Stomach (tissue), 4 donors: ENCODE data around the gene SGMS1.

Experiments
- CTCF ChIP-seq, 7 experiments: fragments of 450-650 bp in 4 of 7; fragments of 200-600 bp in 3 of 7; sonication (generic) in 3 of 7; IDR thresholded peaks; one replicate each; pipeline ENCODE4 v1.5.1; 2016 to 2019; ENCODE audit warnings: antibody characterized with exemption in 7 of 7, control low read depth in 2 of 7, mild to moderate bottlenecking in 1 of 7
- EP300 ChIP-seq: sonication (generic); formaldehyde crosslinking; IDR thresholded peaks from one replicate; pipeline ENCODE4 v1.6.1; 2017; ENCODE audit warnings: antibody characterized with exemption
- POLR2A ChIP-seq, 4 donors: fragments of 450-650 bp; IDR thresholded peaks; one replicate each; pipeline ENCODE4 v1.6.1; 2016; ENCODE audit warnings: antibody characterized with exemption in 4 of 4, control low read depth in 2 of 4, mild to moderate bottlenecking in 1 of 4, moderate library complexity in 1 of 4
- POLR2AphosphoS5 ChIP-seq, 3 donors: sonication (generic); formaldehyde crosslinking; IDR thresholded peaks; one replicate each; pipeline ENCODE4 v1.6.1; 2016; ENCODE audit warnings: antibody characterized with exemption in 3 of 3

GRCh38 chr10:50627443-50627842, 3.7 kb upstream of the SGMS1 start:
- no peak for TF ChIP-seq CTCF (IDR thresholded peaks at IDR 0.05)
- TF ChIP-seq POLR2AphosphoS5 (IDR thresholded peaks at IDR 0.05) = no peak
- TF ChIP-seq POLR2A (IDR thresholded peaks at IDR 0.05) = no peak
- no peak for TF ChIP-seq EP300
